ENCODE results near the gene SYT9.

DNA sequence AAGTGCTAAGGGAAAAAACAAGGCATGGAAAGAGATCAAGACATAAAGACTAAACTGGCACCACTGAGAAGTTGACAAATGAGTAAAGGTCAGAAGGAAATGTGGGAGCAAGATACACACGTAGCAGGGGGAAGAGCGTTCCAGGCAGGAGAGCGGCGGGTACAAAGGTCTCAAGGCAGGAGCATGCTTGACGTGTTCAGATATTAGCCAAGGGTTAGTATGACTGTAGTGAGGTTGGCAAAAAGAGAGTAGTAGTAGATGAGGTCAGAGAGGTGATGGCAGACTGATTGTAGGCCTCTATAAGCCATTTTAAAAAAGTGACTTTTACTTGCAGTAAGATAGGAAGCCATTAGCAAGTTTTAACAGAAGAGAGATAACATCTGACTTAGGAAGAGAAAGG, 9.9 kb downstream of the SYT9 start:
- TF ChIP-seq POLR2AphosphoS5 (IDR thresholded peaks at IDR 0.05; ENCODE audit: borderline replicate concordance, low read depth, low read length) (no peak), EZH2 (IDR thresholded peaks at IDR 0.05) (no peak)
